ENCODE data around the gene ANXA4. TPM values are rescaled to one million over a fixed set of nuclear protein-coding genes. Genes with fewer than 3 reads are reported as not detected.
"Not testable (repeated sequence)": the region's sequence is repeated elsewhere in the genome, so short reads cannot be mapped to it uniquely, and the experiment has no call there.

Gene ANXA4
- total RNA-seq, 2 experiments from 2014 or later: 21.4 to 23.9 TPM

- Mint-ChIP-seq H3K36me3 (ENCODE audit: low read depth) (no peaks in the 10 kb centered on the region), H3K27me3 (ENCODE audit: low read depth) (no peaks in the 10 kb centered on the region), H3K27ac (no peak overlapping the region), H3K4me1 (ENCODE audit: low read depth) (no peaks in the 10 kb centered on the region), H3K9me3 (no peaks in the 10 kb centered on the region), H3K4me3 (peak overlapping the region; percentile 61)
- CTCF ChIA-PET: interaction anchor here (0.6 to 5.8 kb wide), 70 partner anchors 10 to 617 kb away, joined by 3 to 234 read pairs (median 4); partner anchors contain the start of genes ANXA4, GMCL1, MXD1 and NFU1
- peak; percentile 95 for DNase-seq
- intact Hi-C loops (cut with micrococcal nuclease): loop anchor here (1.0 to 2.0 kb wide), 6 partner anchors 93 to 578 kb away; partner anchors contain the start of gene FAM136A
Measured at GRCh38 chr2:69724540-69725159, 17.3 kb upstream of the ANXA4 start.

GRCh38 chr2:69725706-69726360, 16.1 kb upstream of the ANXA4 start:
- Mint-ChIP-seq H3K27me3 (ENCODE audit: low read depth) (no peaks in the 10 kb centered on the region), H3K4me1 (ENCODE audit: low read depth) (no peaks in the 10 kb centered on the region), H3K9me3 (no peaks in the 10 kb centered on the region), H3K27ac (no peak overlapping the region), H3K36me3 (ENCODE audit: low read depth) (no peaks in the 10 kb centered on the region), H3K4me3 (no peak overlapping the region)
- no peak for DNase-seq
- CTCF ChIA-PET: interaction anchor here (0.6 to 5.8 kb wide), 27 partner anchors 9 to 568 kb away, joined by 3 to 234 read pairs (median 6); partner anchors contain the start of genes ANXA4, GMCL1 and SNRPG
- intact Hi-C loops (cut with micrococcal nuclease): loop anchor here (2.0 kb wide), 2 partner anchors 187 to 345 kb away; no protein-coding TSS in a partner anchor

- Mint-ChIP-seq H3K27me3 (ENCODE audit: low read depth) (no peaks in the 10 kb centered on the region), H3K9me3 (no peaks in the 10 kb centered on the region), H3K4me3 (no peak overlapping the region), H3K27ac (no peak overlapping the region), H3K36me3 (ENCODE audit: low read depth) (no peaks in the 10 kb centered on the region), H3K4me1 (ENCODE audit: low read depth) (no peaks in the 10 kb centered on the region)
- no peak for DNase-seq
- CTCF ChIA-PET: no interaction called here
- intact Hi-C loops (cut with micrococcal nuclease): no loop called here
Measured at GRCh38 chr2:69729266-69729665, 12.7 kb upstream of the ANXA4 start.

- no peaks in the 10 kb centered on the region for H3K36me3 Mint-ChIP-seq (ENCODE audit: low read depth)
- CTCF ChIA-PET: no interaction called here
- no peaks in the 10 kb centered on the region for H3K27me3 Mint-ChIP-seq (ENCODE audit: low read depth)
- no peak overlapping the region for H3K4me3 Mint-ChIP-seq
- no peak overlapping the region for H3K27ac Mint-ChIP-seq
- intact Hi-C loops (cut with micrococcal nuclease): no loop called here
- no peaks in the 10 kb centered on the region for H3K4me1 Mint-ChIP-seq (ENCODE audit: low read depth)
- no peaks in the 10 kb centered on the region for H3K9me3 Mint-ChIP-seq
- DNase-seq: no peak
Measured at GRCh38 chr2:69729781-69730180, 12.2 kb upstream of the ANXA4 start.

- Mint-ChIP-seq H3K9me3 (no peaks in the 10 kb centered on the region), H3K4me1 (ENCODE audit: low read depth) (no peaks in the 10 kb centered on the region), H3K27me3 (ENCODE audit: low read depth) (no peaks in the 10 kb centered on the region), H3K4me3 (no peak overlapping the region), H3K36me3 (ENCODE audit: low read depth) (no peaks in the 10 kb centered on the region), H3K27ac (no peak overlapping the region)
- CTCF ChIA-PET: interaction anchor here (0.6 to 1.7 kb wide), 2 partner anchors 86 to 684 kb away, joined by 3 to 4 read pairs; no protein-coding TSS in a partner anchor
- DNase-seq: no peak
- intact Hi-C loops (cut with micrococcal nuclease): no loop called here
Measured at GRCh38 chr2:69731147-69731970, 10.6 kb upstream of the ANXA4 start.

- CTCF ChIA-PET: interaction anchor here (0.6 to 4.8 kb wide), 4 partner anchors 9 to 426 kb away, joined by 3 to 40 read pairs (median 4); no protein-coding TSS in a partner anchor
- no peaks in the 10 kb centered on the region for H3K4me1 Mint-ChIP-seq (ENCODE audit: low read depth)
- H3K4me3 Mint-ChIP-seq: no peak overlapping the region
- no peaks in the 10 kb centered on the region for H3K9me3 Mint-ChIP-seq
- no peak for DNase-seq
- no peaks in the 10 kb centered on the region for H3K27me3 Mint-ChIP-seq (ENCODE audit: low read depth)
- H3K36me3 Mint-ChIP-seq (ENCODE audit: low read depth): no peaks in the 10 kb centered on the region
- H3K27ac Mint-ChIP-seq: no peak overlapping the region
- intact Hi-C loops (cut with micrococcal nuclease): no loop called here
Measured at GRCh38 chr2:69733342-69734034, 8.4 kb upstream of the ANXA4 start.

- no peak overlapping the region for H3K4me3 Mint-ChIP-seq
- intact Hi-C loops (cut with micrococcal nuclease): no loop called here
- CTCF ChIA-PET: interaction anchor here (0.7 to 4.8 kb wide), 3 partner anchors 9 to 263 kb away, joined by 3 to 40 read pairs (median 3); no protein-coding TSS in a partner anchor
Measured at GRCh38 chr2:69734035-69734611, 7.8 kb upstream of the ANXA4 start.

GRCh38 chr2:69734854-69735544, 6.9 kb upstream of the ANXA4 start:
- CTCF ChIA-PET: interaction anchor here (4.8 kb wide), 1 partner anchor 10 kb away, joined by 40 read pairs; no protein-coding TSS in a partner anchor
- no peak overlapping the region for H3K4me3 Mint-ChIP-seq
- no peak overlapping the region for H3K27ac Mint-ChIP-seq
- no peaks in the 10 kb centered on the region for H3K27me3 Mint-ChIP-seq (ENCODE audit: low read depth)
- H3K4me1 Mint-ChIP-seq (ENCODE audit: low read depth): no peaks in the 10 kb centered on the region
- H3K36me3 Mint-ChIP-seq (ENCODE audit: low read depth): no peaks in the 10 kb centered on the region
- no peak for DNase-seq
- no peaks in the 10 kb centered on the region for H3K9me3 Mint-ChIP-seq
- intact Hi-C loops (cut with micrococcal nuclease): no loop called here

More at GRCh38 chr2:69734035-69734611, 7.8 kb upstream of the ANXA4 start:
- no peak for DNase-seq
- no peaks in the 10 kb centered on the region for H3K4me1 Mint-ChIP-seq (ENCODE audit: low read depth)
- H3K27me3 Mint-ChIP-seq (ENCODE audit: low read depth): no peaks in the 10 kb centered on the region
- H3K27ac Mint-ChIP-seq: no peak overlapping the region
- H3K36me3 Mint-ChIP-seq (ENCODE audit: low read depth): no peaks in the 10 kb centered on the region
- no peaks in the 10 kb centered on the region for H3K9me3 Mint-ChIP-seq

GRCh38 chr2:69735686-69736085, 6.2 kb upstream of the ANXA4 start:
- CTCF ChIA-PET: interaction anchor here (0.8 to 4.8 kb wide), 2 partner anchors 11 to 22 kb away, joined by 3 to 40 read pairs; no protein-coding TSS in a partner anchor
- H3K27me3 Mint-ChIP-seq (ENCODE audit: low read depth): no peaks in the 10 kb centered on the region

GRCh38 chr2:69738149-69738548, 3.8 kb upstream of the ANXA4 start:
- peaks cover 12% of the 10 kb centered on the region for H3K4me1 Mint-ChIP-seq (ENCODE audit: low read depth)
- intact Hi-C loops (cut with micrococcal nuclease); H3K36me3 Mint-ChIP-seq (ENCODE audit: low read depth); H3K4me3 Mint-ChIP-seq; DNase-seq; H3K27me3 Mint-ChIP-seq (ENCODE audit: low read depth); H3K27ac Mint-ChIP-seq; H3K9me3 Mint-ChIP-seq: not testable (repeated sequence)
- CTCF ChIA-PET: interaction anchor here (1.6 kb wide), 1 partner anchor 14 kb away, joined by 3 read pairs; no protein-coding TSS in a partner anchor

More at GRCh38 chr2:69735686-69736085, 6.2 kb upstream of the ANXA4 start:
- no peaks in the 10 kb centered on the region for H3K9me3 Mint-ChIP-seq
- DNase-seq: no peak
- H3K4me1 Mint-ChIP-seq (ENCODE audit: low read depth): no peaks in the 10 kb centered on the region
- H3K36me3 Mint-ChIP-seq (ENCODE audit: low read depth): no peaks in the 10 kb centered on the region
- no peak overlapping the region for H3K4me3 Mint-ChIP-seq
- no peak overlapping the region for H3K27ac Mint-ChIP-seq
- intact Hi-C loops (cut with micrococcal nuclease): no loop called here

GRCh38 chr2:69740502-69740951, 1.4 kb upstream of the ANXA4 start:
- H3K27me3 Mint-ChIP-seq (ENCODE audit: low read depth): no peaks in the 10 kb centered on the region
- H3K4me1 Mint-ChIP-seq (ENCODE audit: low read depth): peaks cover 12% of the 10 kb centered on the region
- DNase-seq: no peak
- no peak overlapping the region for H3K27ac Mint-ChIP-seq
- CTCF ChIA-PET: interaction anchor here (1.1 to 2.7 kb wide), 2 partner anchors 16 to 72 kb away, joined by 3 to 19 read pairs; no protein-coding TSS in a partner anchor
- no peaks in the 10 kb centered on the region for H3K36me3 Mint-ChIP-seq (ENCODE audit: low read depth)
- intact Hi-C loops (cut with micrococcal nuclease): loop anchor here (5.0 kb wide), 3 partner anchors 152 to 1487 kb away; partner anchors contain the start of genes PAIP2B and SNRNP27
- no peaks in the 10 kb centered on the region for H3K9me3 Mint-ChIP-seq
- H3K4me3 Mint-ChIP-seq: no peak overlapping the region
